Astrocyte (in vitro differentiated cells and primary cell): Measurements from ENCODE around the gene SLC25A47.

ENCODE experiments used
- CTCF ChIP-seq: IDR thresholded peaks from 2 replicates; pipeline ENCODE4 v1.5.1; 2011; ENCODE audit warnings: low read depth, mild to moderate bottlenecking, inconsistent platforms, low read length, moderate library complexity; ENCODE audit not compliant: insufficient read depth
- EZH2 ChIP-seq: IDR thresholded peaks from 2 replicates; pipeline ENCODE4 v1.6.1; 2012; ENCODE audit warnings: mild to moderate bottlenecking, low read length, inconsistent platforms; ENCODE audit not compliant: insufficient read depth

- TF ChIP-seq CTCF (no peak), EZH2 (no peak)
These were observed 16.8 kb downstream of the SLC25A47 start for GRCh38 chr14:100339766-100340422.
